Mammary epithelial cell (primary cell): Measurements from ENCODE around the gene SRD5A1.

ENCODE experiments used
- EZH2 ChIP-seq: IDR thresholded peaks from 2 replicates; pipeline ENCODE4 v1.6.1; 2012; ENCODE audit warnings: low read length, inconsistent platforms, borderline replicate concordance
- TF ChIP-seq, protein P1 (sequence below), 2 donors: IDR thresholded peaks in 1 of 2; conservative IDR thresholded peaks in 1 of 2; 2 replicates each; pipeline ENCODE4 v1.5.1; 2011 to 2012; ENCODE audit warnings: inconsistent platforms in 2 of 2, low read length in 2 of 2, mild to moderate bottlenecking in 2 of 2, control low read depth in 1 of 2, low read depth in 1 of 2; ENCODE audit not compliant: insufficient read depth in 1 of 2; ENCODE audit errors: extremely low read depth in 1 of 2

- TF ChIP-seq, protein P1, sequence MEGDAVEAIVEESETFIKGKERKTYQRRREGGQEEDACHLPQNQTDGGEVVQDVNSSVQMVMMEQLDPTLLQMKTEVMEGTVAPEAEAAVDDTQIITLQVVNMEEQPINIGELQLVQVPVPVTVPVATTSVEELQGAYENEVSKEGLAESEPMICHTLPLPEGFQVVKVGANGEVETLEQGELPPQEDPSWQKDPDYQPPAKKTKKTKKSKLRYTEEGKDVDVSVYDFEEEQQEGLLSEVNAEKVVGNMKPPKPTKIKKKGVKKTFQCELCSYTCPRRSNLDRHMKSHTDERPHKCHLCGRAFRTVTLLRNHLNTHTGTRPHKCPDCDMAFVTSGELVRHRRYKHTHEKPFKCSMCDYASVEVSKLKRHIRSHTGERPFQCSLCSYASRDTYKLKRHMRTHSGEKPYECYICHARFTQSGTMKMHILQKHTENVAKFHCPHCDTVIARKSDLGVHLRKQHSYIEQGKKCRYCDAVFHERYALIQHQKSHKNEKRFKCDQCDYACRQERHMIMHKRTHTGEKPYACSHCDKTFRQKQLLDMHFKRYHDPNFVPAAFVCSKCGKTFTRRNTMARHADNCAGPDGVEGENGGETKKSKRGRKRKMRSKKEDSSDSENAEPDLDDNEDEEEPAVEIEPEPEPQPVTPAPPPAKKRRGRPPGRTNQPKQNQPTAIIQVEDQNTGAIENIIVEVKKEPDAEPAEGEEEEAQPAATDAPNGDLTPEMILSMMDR (conservative IDR thresholded peaks at IDR 0.05 in 1 of 2, IDR thresholded peaks at IDR 0.05 in 1 of 2; ENCODE audit: extremely low read depth in 1 of 2, insufficient read depth in 1 of 2, low read depth in 1 of 2, low read length in 2 of 2) = no peak
- TF ChIP-seq EZH2 = no peak
Observed at GRCh38 chr5:6649186-6649585, 15.9 kb downstream of the SRD5A1 start.
